HEK293 (cell line): ENCODE results near the gene TMC6.

Experiments used
- BCL11B ChIP-seq: fragments of 450-650 bp; formaldehyde crosslinking; IDR thresholded peaks from 2 replicates; pipeline ENCODE4 v1.5.1; 2016; ENCODE audit warnings: low read depth, missing biosample characterization, missing genetic modification characterization
- KLF8 ChIP-seq: fragments of 450-650 bp; formaldehyde crosslinking; IDR thresholded peaks from 2 replicates; pipeline ENCODE4 v1.5.1; 2016; ENCODE audit warnings: missing biosample characterization, missing genetic modification characterization
- MZF1 ChIP-seq: fragments of 450-650 bp; formaldehyde crosslinking; IDR thresholded peaks from 2 replicates; pipeline ENCODE4 v1.5.1; 2017; ENCODE audit warnings: missing biosample characterization, missing genetic modification characterization, borderline replicate concordance
- SP3 ChIP-seq: fragments of 450-650 bp; formaldehyde crosslinking; IDR thresholded peaks from 2 replicates; pipeline ENCODE4 v1.5.1; 2016; ENCODE audit warnings: missing biosample characterization, missing genetic modification characterization
- ZBTB48 ChIP-seq: fragments of 450-650 bp; formaldehyde crosslinking; IDR thresholded peaks from 2 replicates; pipeline ENCODE4 v1.5.1; 2016; ENCODE audit warnings: missing biosample characterization, missing genetic modification characterization
- ZNF146 ChIP-seq: fragments of 450-650 bp; formaldehyde crosslinking; IDR thresholded peaks from 2 replicates; pipeline ENCODE4 v1.5.1; 2016; ENCODE audit warnings: missing biosample characterization, missing genetic modification characterization
- ZNF2 ChIP-seq: fragments of 450-650 bp; formaldehyde crosslinking; IDR thresholded peaks from 2 replicates; pipeline ENCODE4 v1.5.1; 2016; ENCODE audit warnings: missing biosample characterization, missing genetic modification characterization
- ZNF223 ChIP-seq: fragments of 450-650 bp; formaldehyde crosslinking; IDR thresholded peaks from 2 replicates; pipeline ENCODE4 v1.5.1; 2016; ENCODE audit warnings: missing biosample characterization, missing genetic modification characterization
- ZNF24 ChIP-seq: fragments of 450-650 bp; formaldehyde crosslinking; IDR thresholded peaks from 2 replicates; pipeline ENCODE4 v1.5.1; 2016; ENCODE audit warnings: missing biosample characterization, missing genetic modification characterization
- ZNF292 ChIP-seq: fragments of 450-650 bp; formaldehyde crosslinking; IDR thresholded peaks from 2 replicates; pipeline ENCODE4 v1.5.1; 2016; ENCODE audit warnings: low read depth, missing biosample characterization, missing genetic modification characterization, borderline replicate concordance
- ZNF354C ChIP-seq: fragments of 450-650 bp; formaldehyde crosslinking; IDR thresholded peaks from 2 replicates; pipeline ENCODE4 v1.5.1; 2016; ENCODE audit warnings: missing biosample characterization, missing genetic modification characterization, low read depth, borderline replicate concordance
- ZNF426 ChIP-seq: fragments of 450-650 bp; formaldehyde crosslinking; IDR thresholded peaks from 2 replicates; pipeline ENCODE4 v1.5.1; 2017; ENCODE audit warnings: missing biosample characterization, missing genetic modification characterization, mild to moderate bottlenecking, inconsistent platforms, moderate library complexity
- ZNF558 ChIP-seq: fragments of 450-650 bp; formaldehyde crosslinking; IDR thresholded peaks from 2 replicates; pipeline ENCODE4 v1.5.1; 2016; ENCODE audit warnings: missing biosample characterization, missing genetic modification characterization
- ZNF747 ChIP-seq: fragments of 450-650 bp; formaldehyde crosslinking; IDR thresholded peaks from 2 replicates; pipeline ENCODE4 v1.5.1; 2016; ENCODE audit warnings: missing biosample characterization, missing genetic modification characterization
- ZNF837 ChIP-seq: fragments of 450-650 bp; formaldehyde crosslinking; IDR thresholded peaks from 2 replicates; pipeline ENCODE4 v1.5.1; 2016; ENCODE audit warnings: missing biosample characterization, missing genetic modification characterization
- ZSCAN16 ChIP-seq: fragments of 450-650 bp; formaldehyde crosslinking; IDR thresholded peaks from 2 replicates; pipeline ENCODE4 v1.5.1; 2016; ENCODE audit warnings: missing biosample characterization, missing genetic modification characterization
- TF ChIP-seq, protein P1 (sequence below): fragments of 450-650 bp; formaldehyde crosslinking; IDR thresholded peaks from 2 replicates; pipeline ENCODE4 v1.5.1; 2016; ENCODE audit warnings: missing biosample characterization, missing genetic modification characterization
- TF ChIP-seq, protein P2 (sequence below): fragments of 450-650 bp; formaldehyde crosslinking; optimal IDR thresholded peaks from 2 replicates; pipeline ENCODE3; 2016; ENCODE audit warnings: missing biosample characterization, mild to moderate bottlenecking, missing genetic modification characterization
- TF ChIP-seq, protein P3 (sequence below): fragments of 450-650 bp; formaldehyde crosslinking; IDR thresholded peaks from 2 replicates; pipeline ENCODE4 v1.5.1; 2016; ENCODE audit warnings: missing biosample characterization, missing genetic modification characterization
- TF ChIP-seq, protein P4 (sequence below): fragments of 450-650 bp; formaldehyde crosslinking; IDR thresholded peaks from 2 replicates; pipeline ENCODE4 v1.5.1; 2016; ENCODE audit warnings: missing biosample characterization, missing genetic modification characterization
- TF ChIP-seq, protein P5 (sequence below): fragments of 450-650 bp; formaldehyde crosslinking; conservative IDR thresholded peaks from 2 replicates; pipeline ENCODE4 v1.5.1; 2016; ENCODE audit warnings: low read depth, missing biosample characterization, missing genetic modification characterization
- TF ChIP-seq, protein P6 (sequence below): fragments of 450-650 bp; formaldehyde crosslinking; IDR thresholded peaks from 2 replicates; pipeline ENCODE4 v1.5.1; 2016; ENCODE audit warnings: missing biosample characterization, missing genetic modification characterization, borderline replicate concordance
- TF ChIP-seq, protein P7 (sequence below): fragments of 450-650 bp; formaldehyde crosslinking; IDR thresholded peaks from 2 replicates; pipeline ENCODE4 v1.5.1; 2016; ENCODE audit warnings: missing biosample characterization, missing genetic modification characterization

TMC6 gene

DNA sequence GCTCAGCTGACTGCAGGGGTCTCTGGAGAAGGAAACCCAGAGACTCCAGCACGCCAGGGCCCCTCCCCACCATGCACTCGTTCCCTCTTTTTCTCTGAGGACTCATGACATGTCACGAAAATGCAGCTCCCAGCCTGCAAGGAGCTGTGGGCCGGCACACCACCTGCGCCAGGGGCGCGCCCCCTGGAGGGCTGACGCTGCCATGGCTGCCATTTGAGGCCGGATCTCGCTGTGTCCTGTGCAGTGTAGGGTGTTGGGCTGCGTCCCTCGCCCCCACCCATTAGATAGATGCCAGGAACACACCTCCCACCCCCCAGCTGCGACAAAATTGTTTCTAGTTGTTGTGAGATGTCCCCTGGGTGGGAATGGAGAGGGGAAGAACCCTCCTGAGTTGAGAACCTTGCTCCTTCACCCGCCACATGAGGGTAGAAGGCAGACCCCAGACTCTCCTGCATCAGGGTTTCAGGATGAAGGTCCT, 48.0 kb upstream of the TMC6 start (continued):
- TF ChIP-seq BCL11B (tag by site-specific recombination) (no peak), ZSCAN16 (no peak), KLF8 (tag by site-specific recombination) (peak; percentile 51; the same call in 1 of the 2 replicates), ZNF558 (tag by site-specific recombination) (no peak), SP3 (no peak), ZNF223 (tag by site-specific recombination) (peak; percentile 15; the same call in 1 of the 2 replicates), ZNF837 (tag by site-specific recombination) (no peak), ZNF292 (tag by site-specific recombination) (no peak), ZNF354C (tag by site-specific recombination) (no peak), ZNF426 (no peak), ZNF747 (no peak), ZBTB48 (no peak; the same call in 1 of the 2 replicates), MZF1 (no peak), ZNF24 (tag by site-specific recombination) (no peak), ZNF146 (0 out of 2 replicates have a peak, but pooled peaks have one; percentile 10), ZNF2 (tag by site-specific recombination) (no peak)
- TF ChIP-seq, protein P1, sequence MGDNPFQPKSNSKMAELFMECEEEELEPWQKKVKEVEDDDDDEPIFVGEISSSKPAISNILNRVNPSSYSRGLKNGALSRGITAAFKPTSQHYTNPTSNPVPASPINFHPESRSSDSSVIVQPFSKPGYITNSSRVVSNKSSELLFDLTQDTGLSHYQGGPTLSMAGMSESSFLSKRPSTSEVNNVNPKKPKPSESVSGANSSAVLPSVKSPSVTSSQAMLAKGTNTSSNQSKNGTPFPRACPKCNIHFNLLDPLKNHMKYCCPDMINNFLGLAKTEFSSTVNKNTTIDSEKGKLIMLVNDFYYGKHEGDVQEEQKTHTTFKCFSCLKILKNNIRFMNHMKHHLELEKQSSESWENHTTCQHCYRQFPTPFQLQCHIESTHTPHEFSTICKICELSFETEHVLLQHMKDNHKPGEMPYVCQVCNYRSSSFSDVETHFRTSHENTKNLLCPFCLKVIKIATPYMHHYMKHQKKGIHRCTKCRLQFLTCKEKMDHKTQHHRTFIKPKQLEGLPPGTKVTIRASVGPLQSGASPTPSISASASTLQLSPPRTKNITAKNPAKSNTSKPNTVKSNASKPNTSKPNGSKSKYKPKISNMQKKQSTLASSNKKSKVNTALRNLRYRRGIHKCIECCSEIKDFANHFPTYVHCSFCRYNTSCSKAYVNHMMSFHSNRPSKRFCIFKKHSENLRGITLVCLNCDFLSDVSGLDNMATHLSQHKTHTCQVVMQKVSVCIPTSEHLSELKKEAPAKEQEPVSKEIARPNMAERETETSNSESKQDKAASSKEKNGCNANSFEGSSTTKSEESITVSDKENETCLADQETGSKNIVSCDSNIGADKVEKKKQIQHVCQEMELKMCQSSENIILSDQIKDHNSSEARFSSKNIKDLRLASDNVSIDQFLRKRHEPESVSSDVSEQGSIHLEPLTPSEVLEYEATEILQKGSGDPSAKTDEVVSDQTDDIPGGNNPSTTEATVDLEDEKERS (tag by site-specific recombination) = no peak
- TF ChIP-seq, protein P2, sequence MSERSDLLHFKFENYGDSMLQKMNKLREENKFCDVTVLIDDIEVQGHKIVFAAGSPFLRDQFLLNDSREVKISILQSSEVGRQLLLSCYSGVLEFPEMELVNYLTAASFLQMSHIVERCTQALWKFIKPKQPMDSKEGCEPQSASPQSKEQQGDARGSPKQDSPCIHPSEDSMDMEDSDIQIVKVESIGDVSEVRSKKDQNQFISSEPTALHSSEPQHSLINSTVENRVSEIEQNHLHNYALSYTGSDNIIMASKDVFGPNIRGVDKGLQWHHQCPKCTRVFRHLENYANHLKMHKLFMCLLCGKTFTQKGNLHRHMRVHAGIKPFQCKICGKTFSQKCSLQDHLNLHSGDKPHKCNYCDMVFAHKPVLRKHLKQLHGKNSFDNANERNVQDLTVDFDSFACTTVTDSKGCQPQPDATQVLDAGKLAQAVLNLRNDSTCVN (tag by site-specific recombination) = peak; percentile 19
- TF ChIP-seq, protein P3, sequence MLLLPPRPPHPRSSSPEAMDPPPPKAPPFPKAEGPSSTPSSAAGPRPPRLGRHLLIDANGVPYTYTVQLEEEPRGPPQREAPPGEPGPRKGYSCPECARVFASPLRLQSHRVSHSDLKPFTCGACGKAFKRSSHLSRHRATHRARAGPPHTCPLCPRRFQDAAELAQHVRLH (tag by site-specific recombination) = no peak
- TF ChIP-seq, protein P4, sequence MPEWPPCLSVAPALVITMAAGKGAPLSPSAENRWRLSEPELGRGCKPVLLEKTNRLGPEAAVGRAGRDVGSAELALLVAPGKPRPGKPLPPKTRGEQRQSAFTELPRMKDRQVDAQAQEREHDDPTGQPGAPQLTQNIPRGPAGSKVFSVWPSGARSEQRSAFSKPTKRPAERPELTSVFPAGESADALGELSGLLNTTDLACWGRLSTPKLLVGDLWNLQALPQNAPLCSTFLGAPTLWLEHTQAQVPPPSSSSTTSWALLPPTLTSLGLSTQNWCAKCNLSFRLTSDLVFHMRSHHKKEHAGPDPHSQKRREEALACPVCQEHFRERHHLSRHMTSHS (tag by site-specific recombination) = no peak
- TF ChIP-seq, protein P5, sequence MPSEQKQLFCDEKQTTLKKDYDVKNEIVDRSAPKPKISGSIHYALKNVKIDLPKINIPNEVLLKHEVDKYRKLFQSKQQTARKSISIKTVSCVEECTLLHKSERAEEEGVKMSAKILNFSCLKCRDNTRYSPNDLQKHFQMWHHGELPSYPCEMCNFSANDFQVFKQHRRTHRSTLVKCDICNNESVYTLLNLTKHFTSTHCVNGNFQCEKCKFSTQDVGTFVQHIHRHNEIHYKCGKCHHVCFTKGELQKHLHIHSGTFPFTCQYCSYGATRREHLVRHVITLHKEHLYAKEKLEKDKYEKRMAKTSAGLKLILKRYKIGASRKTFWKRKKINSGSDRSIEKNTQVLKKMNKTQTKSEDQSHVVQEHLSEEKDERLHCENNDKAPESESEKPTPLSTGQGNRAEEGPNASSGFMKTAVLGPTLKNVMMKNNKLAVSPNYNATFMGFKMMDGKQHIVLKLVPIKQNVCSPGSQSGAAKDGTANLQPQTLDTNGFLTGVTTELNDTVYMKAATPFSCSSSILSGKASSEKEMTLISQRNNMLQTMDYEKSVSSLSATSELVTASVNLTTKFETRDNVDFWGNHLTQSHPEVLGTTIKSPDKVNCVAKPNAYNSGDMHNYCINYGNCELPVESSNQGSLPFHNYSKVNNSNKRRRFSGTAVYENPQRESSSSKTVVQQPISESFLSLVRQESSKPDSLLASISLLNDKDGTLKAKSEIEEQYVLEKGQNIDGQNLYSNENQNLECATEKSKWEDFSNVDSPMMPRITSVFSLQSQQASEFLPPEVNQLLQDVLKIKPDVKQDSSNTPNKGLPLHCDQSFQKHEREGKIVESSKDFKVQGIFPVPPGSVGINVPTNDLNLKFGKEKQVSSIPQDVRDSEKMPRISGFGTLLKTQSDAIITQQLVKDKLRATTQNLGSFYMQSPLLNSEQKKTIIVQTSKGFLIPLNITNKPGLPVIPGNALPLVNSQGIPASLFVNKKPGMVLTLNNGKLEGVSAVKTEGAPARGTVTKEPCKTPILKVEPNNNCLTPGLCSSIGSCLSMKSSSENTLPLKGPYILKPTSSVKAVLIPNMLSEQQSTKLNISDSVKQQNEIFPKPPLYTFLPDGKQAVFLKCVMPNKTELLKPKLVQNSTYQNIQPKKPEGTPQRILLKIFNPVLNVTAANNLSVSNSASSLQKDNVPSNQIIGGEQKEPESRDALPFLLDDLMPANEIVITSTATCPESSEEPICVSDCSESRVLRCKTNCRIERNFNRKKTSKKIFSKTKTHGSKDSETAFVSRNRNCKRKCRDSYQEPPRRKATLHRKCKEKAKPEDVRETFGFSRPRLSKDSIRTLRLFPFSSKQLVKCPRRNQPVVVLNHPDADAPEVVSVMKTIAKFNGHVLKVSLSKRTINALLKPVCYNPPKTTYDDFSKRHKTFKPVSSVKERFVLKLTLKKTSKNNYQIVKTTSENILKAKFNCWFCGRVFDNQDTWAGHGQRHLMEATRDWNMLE (tag by site-specific recombination) = no peak
- TF ChIP-seq, protein P6, sequence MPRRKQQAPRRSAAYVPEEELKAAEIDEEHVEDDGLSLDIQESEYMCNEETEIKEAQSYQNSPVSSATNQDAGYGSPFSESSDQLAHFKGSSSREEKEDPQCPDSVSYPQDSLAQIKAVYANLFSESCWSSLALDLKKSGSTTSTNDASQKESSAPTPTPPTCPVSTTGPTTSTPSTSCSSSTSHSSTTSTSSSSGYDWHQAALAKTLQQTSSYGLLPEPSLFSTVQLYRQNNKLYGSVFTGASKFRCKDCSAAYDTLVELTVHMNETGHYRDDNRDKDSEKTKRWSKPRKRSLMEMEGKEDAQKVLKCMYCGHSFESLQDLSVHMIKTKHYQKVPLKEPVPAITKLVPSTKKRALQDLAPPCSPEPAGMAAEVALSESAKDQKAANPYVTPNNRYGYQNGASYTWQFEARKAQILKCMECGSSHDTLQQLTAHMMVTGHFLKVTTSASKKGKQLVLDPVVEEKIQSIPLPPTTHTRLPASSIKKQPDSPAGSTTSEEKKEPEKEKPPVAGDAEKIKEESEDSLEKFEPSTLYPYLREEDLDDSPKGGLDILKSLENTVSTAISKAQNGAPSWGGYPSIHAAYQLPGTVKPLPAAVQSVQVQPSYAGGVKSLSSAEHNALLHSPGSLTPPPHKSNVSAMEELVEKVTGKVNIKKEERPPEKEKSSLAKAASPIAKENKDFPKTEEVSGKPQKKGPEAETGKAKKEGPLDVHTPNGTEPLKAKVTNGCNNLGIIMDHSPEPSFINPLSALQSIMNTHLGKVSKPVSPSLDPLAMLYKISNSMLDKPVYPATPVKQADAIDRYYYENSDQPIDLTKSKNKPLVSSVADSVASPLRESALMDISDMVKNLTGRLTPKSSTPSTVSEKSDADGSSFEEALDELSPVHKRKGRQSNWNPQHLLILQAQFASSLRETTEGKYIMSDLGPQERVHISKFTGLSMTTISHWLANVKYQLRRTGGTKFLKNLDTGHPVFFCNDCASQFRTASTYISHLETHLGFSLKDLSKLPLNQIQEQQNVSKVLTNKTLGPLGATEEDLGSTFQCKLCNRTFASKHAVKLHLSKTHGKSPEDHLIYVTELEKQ (tag by site-specific recombination) = no peak
- TF ChIP-seq, protein P7, sequence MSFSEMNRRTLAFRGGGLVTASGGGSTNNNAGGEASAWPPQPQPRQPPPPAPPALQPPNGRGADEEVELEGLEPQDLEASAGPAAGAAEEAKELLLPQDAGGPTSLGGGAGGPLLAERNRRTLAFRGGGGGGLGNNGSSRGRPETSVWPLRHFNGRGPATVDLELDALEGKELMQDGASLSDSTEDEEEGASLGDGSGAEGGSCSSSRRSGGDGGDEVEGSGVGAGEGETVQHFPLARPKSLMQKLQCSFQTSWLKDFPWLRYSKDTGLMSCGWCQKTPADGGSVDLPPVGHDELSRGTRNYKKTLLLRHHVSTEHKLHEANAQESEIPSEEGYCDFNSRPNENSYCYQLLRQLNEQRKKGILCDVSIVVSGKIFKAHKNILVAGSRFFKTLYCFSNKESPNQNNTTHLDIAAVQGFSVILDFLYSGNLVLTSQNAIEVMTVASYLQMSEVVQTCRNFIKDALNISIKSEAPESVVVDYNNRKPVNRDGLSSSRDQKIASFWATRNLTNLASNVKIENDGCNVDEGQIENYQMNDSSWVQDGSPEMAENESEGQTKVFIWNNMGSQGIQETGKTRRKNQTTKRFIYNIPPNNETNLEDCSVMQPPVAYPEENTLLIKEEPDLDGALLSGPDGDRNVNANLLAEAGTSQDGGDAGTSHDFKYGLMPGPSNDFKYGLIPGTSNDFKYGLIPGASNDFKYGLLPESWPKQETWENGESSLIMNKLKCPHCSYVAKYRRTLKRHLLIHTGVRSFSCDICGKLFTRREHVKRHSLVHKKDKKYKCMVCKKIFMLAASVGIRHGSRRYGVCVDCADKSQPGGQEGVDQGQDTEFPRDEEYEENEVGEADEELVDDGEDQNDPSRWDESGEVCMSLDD = no peak
